Neural cell (in vitro differentiated cells): Measurements from ENCODE around the gene C13orf46. TPM values are rescaled to one million over a fixed set of nuclear protein-coding genes. Genes with fewer than 3 reads are reported as not detected.

ENCODE experiments used
- H2AFZ ChIP-seq: fragments of 200-600, 300-800 bp; sonication (generic), shearing (Covaris generic); 2 replicates; pipeline ENCODE4 v1.6.0; 2014; ENCODE audit warnings: low read depth, mild to moderate bottlenecking, antibody characterized with exemption, low read length, moderate library complexity
- H3F3A ChIP-seq: fragments of 200-600 bp; shearing (Covaris generic); 2 replicates; pipeline ENCODE4 v1.6.1; 2016; ENCODE audit warnings: mild to moderate bottlenecking, moderate library complexity, mixed read lengths, antibody characterized with exemption, low read length; ENCODE audit not compliant: insufficient read depth, poor library complexity, severe bottlenecking
- H3K27ac ChIP-seq: fragments of 200-600, 300-800 bp; sonication (generic), shearing (Covaris generic); 2 replicates; pipeline ENCODE4 v1.5.1; 2014; ENCODE audit warnings: mild to moderate bottlenecking, low read length, moderate library complexity
- H3K27me3 ChIP-seq: fragments of 300-800, 200-600 bp; sonication (generic), shearing (Covaris generic); 2 replicates; pipeline ENCODE4 v1.6.0; 2014; ENCODE audit warnings: mild to moderate bottlenecking, low read depth, low read length, moderate library complexity; ENCODE audit not compliant: insufficient read depth
- H3K36me3 ChIP-seq: fragments of 300-800, 200-600 bp; sonication (generic), shearing (Covaris generic); 2 replicates; pipeline ENCODE4 v1.5.1; 2014; ENCODE audit warnings: mild to moderate bottlenecking, antibody characterized with exemption, low read length, moderate library complexity; ENCODE audit not compliant: insufficient read depth
- H3K4me2 ChIP-seq: fragments of 300-800, 200-600 bp; sonication (generic), shearing (Covaris generic); 2 replicates; pipeline ENCODE4 v1.6.0; 2014; ENCODE audit warnings: mild to moderate bottlenecking, low read length
- H3K4me3 ChIP-seq: fragments of 300-800, 200-600 bp; sonication (generic), shearing (Covaris generic); 2 replicates; pipeline ENCODE4 v1.5.1; 2014; ENCODE audit warnings: mild to moderate bottlenecking, low read length, moderate library complexity
- H3K79me2 ChIP-seq: fragments of 200-600 bp; shearing (Covaris generic); replicated peaks from 2 replicates; pipeline ENCODE4 v1.6.0; 2014; ENCODE audit warnings: mild to moderate bottlenecking, low read length, moderate library complexity; ENCODE audit not compliant: insufficient read depth
- H3K9ac ChIP-seq: fragments of 300-800, 200-600 bp; sonication (generic), shearing (Covaris generic); 2 replicates; pipeline ENCODE4 v1.6.1; 2016; ENCODE audit warnings: mild to moderate bottlenecking, low read length, mixed read lengths
- H3K9me2 ChIP-seq: fragments of 200-600 bp; shearing (Covaris generic); 2 replicates; pipeline ENCODE4 v1.6.1; 2016; ENCODE audit warnings: mild to moderate bottlenecking, low read length, mixed read lengths; ENCODE audit not compliant: insufficient read depth
- H3K9me3 ChIP-seq: fragments of 200-600, 300-800 bp; sonication (generic), shearing (Covaris generic); 2 replicates; pipeline ENCODE4 v1.6.1; 2016; ENCODE audit warnings: mild to moderate bottlenecking, mixed run types, low read length, moderate library complexity, mixed read lengths
- H4K20me1 ChIP-seq: fragments of 200-600 bp; shearing (Covaris generic); 2 replicates; pipeline ENCODE4 v1.6.1; 2016; ENCODE audit warnings: mild to moderate bottlenecking, mixed run types; ENCODE audit not compliant: insufficient read depth
- CTCF ChIP-seq: fragments of 450-650 bp; IDR thresholded peaks from 2 replicates; pipeline ENCODE4 v1.5.1; 2014; ENCODE audit warnings: antibody characterized with exemption, mild to moderate bottlenecking, moderate library complexity; ENCODE audit not compliant: poor library complexity, severe bottlenecking
- EP300 ChIP-seq: fragments of 450-650 bp; conservative IDR thresholded peaks from 2 replicates; pipeline ENCODE4 v1.6.1; 2014; ENCODE audit warnings: antibody characterized with exemption, mild to moderate bottlenecking, moderate library complexity; ENCODE audit not compliant: poor library complexity, severe bottlenecking
- EZH2 ChIP-seq: fragments of 200-600, 300-800 bp; shearing (Covaris generic), sonication (generic); IDR thresholded peaks from 2 replicates; pipeline ENCODE4 v1.6.1; 2014; ENCODE audit warnings: antibody characterized with exemption, low read length, borderline replicate concordance, mild to moderate bottlenecking; ENCODE audit not compliant: insufficient read depth, poor library complexity, severe bottlenecking
- MXI1 ChIP-seq: fragments of 450-650 bp; conservative IDR thresholded peaks from 2 replicates; pipeline ENCODE4 v1.6.1; 2014; ENCODE audit warnings: antibody characterized with exemption, mild to moderate bottlenecking; ENCODE audit not compliant: poor library complexity, severe bottlenecking
- POLR2AphosphoS5 ChIP-seq: IDR thresholded peaks from 2 replicates; pipeline ENCODE4 v1.6.1; 2012
- RAD21 ChIP-seq: fragments of 450-650 bp; conservative IDR thresholded peaks from 2 replicates; pipeline ENCODE4 v1.6.1; 2014; ENCODE audit warnings: antibody characterized with exemption, mild to moderate bottlenecking, moderate library complexity
- REST ChIP-seq: IDR thresholded peaks from 2 replicates; pipeline ENCODE4 v1.6.1; 2012; ENCODE audit warnings: borderline replicate concordance
- SMC3 ChIP-seq: fragments of 450-650 bp; conservative IDR thresholded peaks from 2 replicates; pipeline ENCODE4 v1.6.1; 2014; ENCODE audit warnings: antibody characterized with exemption, mild to moderate bottlenecking, moderate library complexity; ENCODE audit not compliant: poor library complexity
- TAF1 ChIP-seq: IDR thresholded peaks from 2 replicates; pipeline ENCODE4 v1.6.1; 2012; ENCODE audit warnings: low read depth
- polyA plus RNA-seq: library from polyadenylated mRNA; depleted of rRNA; stranded (reverse); fragments of >200 nt; gene quantifications from 2 replicates; pipeline ENCODE4 v1.2.3, GENCODE V29; 2014

Gene C13orf46
- polyA plus RNA-seq, 1 donor from 2014 or later: not detected

- Histone ChIP-seq H3K27ac (no peak overlapping the region), H4K20me1 (no peaks in the 10 kb centered on the region), H3K79me2 (no peaks in the 10 kb centered on the region), H3K9me3 (no peaks in the 10 kb centered on the region), H2AFZ (no peak overlapping the region), H3K4me2 (no peak overlapping the region), H3K27me3 (no peaks in the 10 kb centered on the region), H3K4me3 (no peak overlapping the region), H3F3A (no peaks in the 10 kb centered on the region), H3K36me3 (no peaks in the 10 kb centered on the region), H3K9me2 (no peaks in the 10 kb centered on the region), H3K9ac (no peak overlapping the region)
- TF ChIP-seq EZH2: no peak
- no peak for TF ChIP-seq MXI1
- TF ChIP-seq EP300: no peak
- no peak for TF ChIP-seq CTCF
- no peak for TF ChIP-seq REST
- no peak for TF ChIP-seq TAF1
Observed at GRCh38 chr13:113939129-113939943, 34.5 kb downstream of the C13orf46 start.

- Histone ChIP-seq H3F3A (no peaks in the 10 kb centered on the region), H2AFZ (no peak overlapping the region), H4K20me1 (no peaks in the 10 kb centered on the region), H3K9me2 (no peaks in the 10 kb centered on the region), H3K4me2 (no peak overlapping the region), H3K4me3 (no peak overlapping the region), H3K9me3 (no peaks in the 10 kb centered on the region), H3K9ac (no peak overlapping the region), H3K36me3 (no peaks in the 10 kb centered on the region), H3K27me3 (no peaks in the 10 kb centered on the region), H3K79me2 (no peaks in the 10 kb centered on the region), H3K27ac (no peak overlapping the region)
- no peak for TF ChIP-seq EZH2
- TF ChIP-seq MXI1: no peak
- no peak for TF ChIP-seq POLR2AphosphoS5
- TF ChIP-seq RAD21: no peak
- TF ChIP-seq CTCF: no peak
- TF ChIP-seq SMC3: no peak
- no peak for TF ChIP-seq EP300
- no peak for TF ChIP-seq REST
- no peak for TF ChIP-seq TAF1
Observed at GRCh38 chr13:113938716-113939115, 35.2 kb downstream of the C13orf46 start.
